ENCODE measurements around the gene RAD51B. TPM values are rescaled to one million over a fixed set of nuclear protein-coding genes. Genes with fewer than 3 reads are reported as not detected.

The RAD51B gene
- total RNA-seq, 1 experiment from 2014 or later: 14.2 TPM

GRCh38 chr14:68214431-68214830 is 394.9 kb downstream of the RAD51B start:
- ATAC-seq (no peak), DNase-seq (ENCODE audit: low spot score) (no peak)
- H3K4me1 Mint-ChIP-seq: peaks cover 15% of the 10 kb centered on the region
- no peak overlapping the region for H3K27ac Mint-ChIP-seq
- ChIA-PET POLR2A (no interaction called here), CTCF (no interaction called here)
- no peaks in the 10 kb centered on the region for H3K27me3 Mint-ChIP-seq (ENCODE audit: low read depth)
- no peak for TF ChIP-seq CBFB (CRISPR knock-in tag; IDR thresholded peaks at IDR 0.05; ENCODE audit: low read depth)
- TF ChIP-seq ESRRA (CRISPR knock-in tag; IDR thresholded peaks at IDR 0.05; ENCODE audit: borderline replicate concordance): no peak
- TF ChIP-seq FOXJ3 (CRISPR knock-in tag; IDR thresholded peaks at IDR 0.05; ENCODE audit: borderline replicate concordance): no peak
- TF ChIP-seq FOXK1 (CRISPR knock-in tag; IDR thresholded peaks at IDR 0.05): no peak
- no peak for TF ChIP-seq KAT7 (CRISPR knock-in tag; IDR thresholded peaks at IDR 0.05; ENCODE audit: borderline replicate concordance)
- TF ChIP-seq MYBL2 (CRISPR knock-in tag; IDR thresholded peaks at IDR 0.05): no peak
- no peak for TF ChIP-seq SMAD3 (CRISPR knock-in tag; IDR thresholded peaks at IDR 0.05; ENCODE audit: borderline replicate concordance)
- no peak for TF ChIP-seq NR2C2 (CRISPR knock-in tag; IDR thresholded peaks at IDR 0.05)
- no peaks in the 10 kb centered on the region for H3K9me3 Mint-ChIP-seq
- H3K4me3 Mint-ChIP-seq: no peak overlapping the region
- H3K36me3 Mint-ChIP-seq: no peaks in the 10 kb centered on the region

GRCh38 chr14:68215629-68216028 is 396.1 kb downstream of the RAD51B start:
- Mint-ChIP-seq H3K4me3 (no peak overlapping the region), H3K9me3 (no peaks in the 10 kb centered on the region), H3K36me3 (no peaks in the 10 kb centered on the region), H3K27ac (no peak overlapping the region), H3K4me1 (peaks cover 13% of the 10 kb centered on the region), H3K27me3 (ENCODE audit: low read depth) (no peaks in the 10 kb centered on the region)
- POLR2A ChIA-PET: no interaction called here
- CTCF ChIA-PET: interaction anchor here (0.6 kb wide), 1 partner anchor 11 kb away, joined by 3 read pairs; no protein-coding TSS in a partner anchor
- DNase-seq (ENCODE audit: low spot score): no peak
- ATAC-seq: no peak
- TF ChIP-seq TEAD1 (CRISPR knock-in tag; IDR thresholded peaks at IDR 0.05) (no peak), CBFB (CRISPR knock-in tag; IDR thresholded peaks at IDR 0.05; ENCODE audit: low read depth) (no peak), PRDM15 (CRISPR knock-in tag; IDR thresholded peaks at IDR 0.05) (no peak), AFF4 (CRISPR knock-in tag; IDR thresholded peaks at IDR 0.05; ENCODE audit: borderline replicate concordance) (no peak), ZBTB43 (CRISPR knock-in tag; IDR thresholded peaks at IDR 0.05) (no peak), ZNF425 (CRISPR knock-in tag; conservative IDR thresholded peaks at IDR 0.05) (no peak), PREB (CRISPR knock-in tag; IDR thresholded peaks at IDR 0.05; ENCODE audit: borderline replicate concordance) (no peak), ESRRA (CRISPR knock-in tag; IDR thresholded peaks at IDR 0.05; ENCODE audit: borderline replicate concordance) (no peak), ZNF121 (CRISPR knock-in tag; IDR thresholded peaks at IDR 0.05) (no peak), USF1 (CRISPR knock-in tag; IDR thresholded peaks at IDR 0.05) (no peak), SOX15 (CRISPR knock-in tag; IDR thresholded peaks at IDR 0.05) (no peak), STAT6 (CRISPR knock-in tag; conservative IDR thresholded peaks at IDR 0.05; ENCODE audit: low read depth) (no peak), FOXK1 (CRISPR knock-in tag; IDR thresholded peaks at IDR 0.05) (no peak), NFYB (CRISPR knock-in tag; conservative IDR thresholded peaks at IDR 0.05; ENCODE audit: low read depth) (no peak)
